Stimulated activated CD4-positive, alpha-beta T cell treated with anti-CD3 and anti-CD28 coated beads, Interleukin-4, amount 100 ng/mL, for 1 hour (primary cell): ENCODE measurements around the gene DCDC1.

Experiments used
- DNase-seq: peaks from one replicate; pipeline ENCODE4 v3.0.0-alpha.2; 2020

Gene DCDC1

DNA sequence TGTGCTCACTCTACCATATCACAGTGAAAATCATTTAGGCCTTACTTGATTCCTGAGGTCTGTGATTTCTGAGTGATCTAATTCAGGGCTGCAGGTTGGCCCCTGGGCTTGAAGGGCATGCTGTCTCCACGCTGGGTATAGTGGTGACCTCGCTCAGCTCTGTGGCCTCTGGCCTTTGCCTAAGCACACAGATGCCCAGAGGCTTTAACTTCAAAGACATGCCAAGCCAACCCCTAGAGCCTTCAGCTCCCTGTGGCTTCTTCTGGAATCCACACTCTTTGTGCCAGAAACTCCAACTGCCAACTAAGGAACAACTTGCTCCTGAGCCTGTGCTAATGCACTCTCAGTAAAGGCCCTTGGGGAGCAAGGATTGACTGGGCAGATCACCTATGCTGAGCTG, 550.8 kb downstream of the DCDC1 start:
- no peak for DNase-seq

DNA sequence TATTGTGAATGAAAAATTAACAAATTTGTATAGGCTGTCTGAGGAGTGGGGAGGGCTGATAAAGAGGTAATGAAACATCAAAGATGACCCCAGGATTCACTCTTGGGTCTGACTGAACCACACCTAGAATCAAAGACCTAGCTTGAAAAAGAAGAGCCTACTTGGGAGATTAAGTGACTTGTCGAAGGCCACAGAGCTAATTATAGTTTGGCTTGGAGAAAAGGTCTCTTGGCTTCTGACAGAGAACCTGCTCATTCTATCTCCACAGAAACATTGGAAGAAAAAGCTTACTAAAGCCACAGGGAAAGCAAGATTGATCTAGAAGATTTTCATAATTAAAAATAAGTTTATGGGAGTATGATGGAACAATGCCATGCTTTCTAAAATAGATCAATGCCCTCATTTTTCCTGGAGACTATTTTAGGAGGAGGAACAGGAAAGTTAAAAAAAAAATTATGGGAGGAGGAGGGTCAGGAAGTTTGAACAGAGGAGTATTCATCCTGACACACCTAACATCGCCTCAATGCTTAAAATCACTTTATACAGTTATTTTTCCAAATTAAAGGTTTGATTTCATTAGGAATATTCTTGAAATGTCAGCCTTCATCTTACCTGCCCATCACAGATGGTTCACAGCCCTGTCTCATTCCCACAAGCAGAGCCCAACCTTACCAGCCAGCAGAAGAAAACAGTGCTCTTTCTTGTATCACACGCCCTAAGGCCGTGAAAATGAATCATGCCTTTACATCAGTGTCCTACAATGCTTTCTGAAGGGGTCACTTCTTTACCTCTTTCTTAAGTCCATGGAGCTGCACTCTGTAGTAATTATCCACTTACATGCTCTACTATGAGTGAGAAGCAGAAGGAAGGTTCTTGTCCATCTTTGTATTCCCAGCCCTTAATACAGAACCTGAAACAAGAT, 552.3 kb downstream of the DCDC1 start:
- no peak for DNase-seq

DNA sequence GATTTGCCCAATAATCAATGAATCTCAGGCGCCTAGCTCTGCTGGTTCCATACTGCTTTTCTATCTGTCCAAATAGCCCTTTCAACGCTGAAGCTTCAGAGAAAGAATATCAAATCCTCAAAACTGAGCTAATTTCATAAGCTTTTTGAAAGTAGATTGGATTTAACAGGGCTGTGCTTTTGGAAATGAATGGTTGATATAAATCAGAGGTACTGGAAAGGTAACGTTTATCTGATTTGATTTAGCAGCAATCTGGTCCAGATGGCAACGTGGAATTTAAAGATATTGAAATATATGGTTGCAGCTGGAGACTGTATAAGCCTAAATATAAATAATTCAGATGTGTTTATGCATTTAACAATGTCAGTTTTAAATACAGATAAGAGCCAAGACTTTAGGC, 553.9 kb downstream of the DCDC1 start:
- no peak for DNase-seq

DNA sequence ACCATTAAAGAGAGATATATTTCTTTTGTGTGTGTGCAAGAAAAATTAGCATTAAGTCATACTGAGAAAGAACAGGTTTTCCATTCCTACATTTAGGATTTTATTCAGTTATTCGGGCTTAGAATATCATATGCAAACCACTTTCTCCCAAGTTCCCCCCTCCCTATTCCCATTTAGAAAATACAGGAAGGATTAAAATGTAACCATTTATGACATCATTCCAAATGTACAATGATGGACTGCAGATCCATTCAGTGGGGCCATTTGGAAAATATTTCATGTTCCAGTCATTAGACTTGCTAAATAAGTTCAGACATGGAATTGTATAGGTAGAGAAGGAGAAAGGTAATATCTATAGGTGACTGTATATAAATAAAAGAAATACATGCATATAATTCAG, 554.8 kb downstream of the DCDC1 start:
- DNase-seq: no peak
